NCI-H2029 (cell line): ENCODE data around the gene UNC119.
A peak's percentile ranks its signal among the peaks of the same experiment; 100 is the strongest.

Experiments
- DNase-seq: peaks from one replicate; lab custom pipeline; 2025; lab: John Stamatoyannopoulos, UW

Gene UNC119

GRCh38 chr17:28573040-28573380, 20.6 kb upstream of the UNC119 start:
- DNase-seq, result no peak

- DNase-seq, result no peak
Measured at GRCh38 chr17:28572259-28573039, 20.0 kb upstream of the UNC119 start.

DNA sequence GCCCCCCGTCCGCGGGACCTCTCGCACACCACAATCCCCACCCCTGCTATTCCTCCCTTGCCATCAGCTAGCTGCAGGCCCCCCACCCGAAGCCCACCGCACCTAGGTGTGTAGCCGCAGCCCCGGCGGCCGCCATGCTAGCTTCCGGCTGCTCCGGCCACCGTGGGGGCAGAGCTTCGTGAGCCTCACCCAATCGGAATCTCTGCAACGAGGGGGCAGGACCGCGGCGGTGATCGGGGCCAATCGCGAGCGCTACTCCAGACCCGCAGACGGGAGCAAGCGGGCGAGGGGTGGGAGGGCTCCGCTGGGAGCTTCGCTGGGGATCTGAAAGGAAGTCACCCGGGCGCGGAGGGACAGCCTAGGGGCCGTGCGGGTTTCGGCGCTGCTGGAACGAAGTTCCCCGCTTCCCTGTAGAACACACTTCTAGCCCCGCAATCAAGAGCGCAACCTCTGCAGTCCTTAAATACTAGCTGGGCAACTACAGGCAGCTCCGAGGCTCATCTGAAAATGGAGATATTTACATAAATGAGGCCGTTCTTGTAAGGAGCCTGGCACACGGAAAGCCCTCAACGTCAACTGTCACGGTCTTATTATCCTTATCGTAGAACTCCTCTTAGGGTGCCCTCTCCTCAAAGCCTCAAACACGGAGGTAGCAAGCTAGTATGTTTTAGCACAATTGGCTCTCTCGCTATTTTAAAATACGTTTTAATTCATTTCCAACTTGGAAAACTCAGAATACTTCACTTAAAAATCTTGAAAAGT, 19.1 kb upstream of the UNC119 start, which contains the start of gene PIGS:
TSS of gene PIGS (minus strand) at position 164 of the 762 bp plus-strand sequence. CDS start at position 136, 28 bp downstream.
- peak; percentile 90 for DNase-seq

DNA sequence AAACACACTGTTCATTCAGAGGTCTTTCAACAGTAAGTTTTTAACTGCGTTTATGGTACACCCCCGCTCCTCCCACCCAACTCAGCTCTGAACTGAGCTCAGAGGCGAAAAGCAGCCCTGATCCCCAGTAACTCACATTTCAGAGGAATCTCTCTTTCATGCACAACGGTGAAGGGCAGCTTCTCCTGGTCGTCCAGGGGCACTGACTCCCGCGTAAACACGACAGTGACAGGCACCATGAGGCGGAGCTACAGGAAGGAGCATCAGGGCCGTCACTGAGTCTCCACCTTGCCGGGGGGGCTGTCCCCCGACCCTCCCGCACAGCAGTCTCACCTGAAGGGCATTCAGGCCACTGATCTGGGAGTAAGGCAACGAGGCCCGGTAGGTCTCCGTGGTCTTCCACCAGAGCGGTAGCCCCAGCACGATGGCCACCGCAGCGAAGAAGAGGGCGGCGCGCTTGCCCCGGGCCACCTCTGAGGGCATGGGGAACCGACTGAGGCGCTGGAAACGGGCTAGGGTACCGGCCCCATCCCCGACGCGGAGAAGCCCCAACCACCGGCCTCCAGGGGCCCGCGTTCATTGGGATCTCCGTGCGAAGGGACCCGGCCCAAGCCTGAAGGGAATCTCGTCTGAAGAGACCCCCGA, 18.4 kb upstream of the UNC119 start:
- peak; percentile 40 for DNase-seq

DNA sequence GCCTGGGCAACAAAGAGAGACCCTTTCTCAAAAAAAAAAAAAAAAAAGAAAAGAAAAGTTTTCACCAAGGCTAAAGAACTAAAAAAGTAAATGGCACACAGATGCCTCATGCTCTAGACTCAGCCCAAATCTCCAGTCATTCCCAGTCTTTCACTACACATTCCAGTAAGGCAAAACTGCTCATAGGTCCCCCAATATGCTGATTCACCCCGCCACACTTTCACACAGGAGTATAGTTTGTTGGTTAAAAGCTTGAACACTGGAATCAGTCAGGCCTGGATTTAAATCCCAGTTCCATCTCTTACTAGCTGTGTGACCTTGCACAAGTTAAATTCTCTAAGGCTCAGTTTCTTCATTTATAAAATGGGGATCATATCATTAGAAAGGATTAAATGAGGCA, 17.0 kb upstream of the UNC119 start:
- DNase-seq, result no peak

DNA sequence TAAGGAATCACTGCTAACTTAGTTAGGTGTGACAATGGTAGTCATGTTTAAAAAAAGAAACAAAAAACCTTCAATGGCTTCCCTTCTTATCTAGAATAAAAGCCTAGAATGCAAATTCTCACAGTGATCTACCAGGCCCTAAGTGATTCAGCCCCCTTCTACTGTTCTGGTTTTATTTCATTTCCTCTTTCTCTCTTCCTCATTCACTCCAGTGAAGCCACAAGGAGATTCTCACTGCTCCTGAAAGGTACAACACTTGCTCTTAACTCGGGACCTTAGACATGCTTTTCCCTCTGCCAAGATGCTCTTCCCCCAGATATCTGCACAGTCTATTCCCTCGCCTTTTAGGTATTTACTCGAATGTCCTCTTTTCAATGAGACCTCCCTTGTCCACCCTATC, 15.2 kb upstream of the UNC119 start:
- no peak for DNase-seq

DNA sequence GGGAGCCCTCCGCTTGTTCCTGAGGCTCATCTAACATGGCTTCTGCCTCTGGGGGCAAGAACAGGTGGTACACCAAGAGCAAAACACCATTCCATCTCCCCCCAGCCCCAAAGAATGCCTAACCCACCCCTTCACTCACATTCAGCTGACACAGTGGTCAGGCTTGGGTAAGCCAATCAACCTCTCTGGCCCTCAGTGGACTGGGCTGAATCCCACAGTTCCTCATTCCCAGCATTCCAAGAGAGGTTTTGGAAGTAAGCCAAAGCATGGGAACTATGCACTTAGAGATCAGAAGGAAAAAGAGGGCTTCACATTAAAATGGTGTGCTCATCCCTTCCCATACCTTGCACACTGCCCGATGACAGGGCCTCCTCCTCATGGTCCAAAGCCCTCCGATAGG, 11.1 kb upstream of the UNC119 start:
- DNase-seq, result no peak

GRCh38 chr17:28555022-28555421, 2.6 kb upstream of the UNC119 start:
- DNase-seq, result no peak

DNA sequence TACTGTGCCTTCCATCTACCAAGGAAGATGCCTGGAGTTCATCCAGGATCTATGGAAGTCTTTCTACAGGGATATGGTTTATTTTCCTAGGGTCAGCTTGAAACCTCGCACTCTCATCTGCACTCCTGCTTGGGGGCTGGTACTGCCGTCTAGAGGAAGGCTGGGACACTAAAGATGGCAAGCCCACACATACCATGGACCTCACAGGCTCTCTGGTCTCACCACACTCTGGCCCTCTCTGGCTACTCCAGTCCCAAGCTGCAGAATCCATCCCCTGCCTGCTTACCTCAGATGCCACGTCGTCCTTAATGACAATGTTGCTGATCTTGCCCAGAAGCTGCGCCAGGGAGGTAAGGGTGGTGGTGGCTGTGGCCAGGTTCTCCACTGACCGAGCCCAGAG, 2.1 kb upstream of the UNC119 start:
- DNase-seq, result no peak

- DNase-seq, result no peak
Measured at GRCh38 chr17:28553000-28553505, 629 bp upstream of the UNC119 start.

GRCh38 chr17:28551421-28552175, 826 bp downstream of the UNC119 start:
- DNase-seq, result no peak

GRCh38 chr17:28550858-28551257, 1.6 kb downstream of the UNC119 start:
- DNase-seq, result no peak

- DNase-seq, result no peak
Measured at GRCh38 chr17:28549236-28550132, 2.9 kb downstream of the UNC119 start.

- no peak for DNase-seq
Measured at GRCh38 chr17:28548417-28549130, 3.9 kb downstream of the UNC119 start.

DNA sequence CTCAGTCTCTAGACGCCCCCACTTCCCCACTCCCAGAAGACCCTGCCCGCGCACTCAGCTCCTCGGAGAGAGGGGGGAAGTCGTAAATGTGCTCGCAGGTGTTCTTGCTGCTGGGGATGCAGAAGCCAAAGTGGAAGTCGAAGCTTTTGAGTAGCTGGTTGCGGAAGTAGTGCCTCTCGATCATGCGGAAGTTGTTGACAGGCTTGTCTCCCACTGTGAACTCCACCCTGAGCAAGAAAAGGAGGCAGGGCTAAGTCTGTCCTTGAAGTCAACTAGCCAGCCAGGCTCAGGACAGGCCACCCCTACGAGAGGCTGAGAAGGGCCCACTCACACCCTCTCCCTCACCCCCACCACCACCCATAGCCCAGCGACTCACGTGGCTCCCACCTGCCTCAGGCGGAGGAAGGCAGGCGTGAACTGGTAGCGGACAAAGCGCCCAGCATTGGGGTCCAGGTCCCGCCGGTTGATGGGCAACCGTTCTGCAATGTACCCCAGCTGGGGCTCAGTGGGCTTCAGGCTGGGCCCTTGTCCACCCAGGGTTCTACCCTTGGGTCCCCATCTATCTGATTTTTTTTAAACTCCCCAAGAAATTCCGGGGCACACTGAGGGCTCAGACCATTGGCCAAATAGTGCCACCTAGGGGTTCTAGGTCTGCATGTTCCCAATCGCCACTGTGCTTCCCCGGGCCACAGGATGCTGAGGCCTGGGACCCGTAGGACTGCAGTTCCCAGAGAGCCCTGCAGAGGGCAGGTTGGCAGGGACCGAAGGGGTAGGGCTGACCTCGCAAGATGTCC, 4.6 kb downstream of the UNC119 start:
- no peak for DNase-seq

GRCh38 chr17:28547096-28547622, 5.3 kb downstream of the UNC119 start:
- DNase-seq, result no peak

- no peak for DNase-seq
Measured at GRCh38 chr17:28545787-28546415, 6.5 kb downstream of the UNC119 start.

DNA sequence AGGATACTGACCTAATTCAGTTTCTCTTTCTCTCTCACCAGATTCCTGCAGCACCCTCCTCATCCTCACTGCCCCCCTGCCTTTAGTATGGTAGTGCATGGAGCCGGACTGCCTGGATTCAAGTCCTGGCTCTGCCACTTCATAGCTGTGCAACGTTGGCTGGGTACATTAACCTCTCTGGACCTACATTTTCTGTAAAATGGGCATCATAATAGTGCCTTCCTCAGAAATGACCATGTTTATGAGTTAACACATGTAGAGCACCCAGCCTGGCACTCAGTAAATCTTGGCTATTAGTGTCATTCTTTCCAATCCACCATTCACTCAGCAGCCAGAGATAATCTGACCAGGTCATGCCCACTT, 7.3 kb downstream of the UNC119 start:
- DNase-seq, result no peak
